Left renal pelvis (tissue), 4 donors: ENCODE data around the gene FPR1. TPM values are rescaled to one million over a fixed set of nuclear protein-coding genes. Genes with fewer than 3 reads are reported as not detected.

Experiments
- DNase-seq, 4 donors: peaks; one replicate each; pipeline ENCODE4 v3.0.0-alpha.2; 2013; ENCODE audit warnings: low read depth in 4 of 4, low spot score in 3 of 4
- polyA plus RNA-seq, 4 donors: library from polyadenylated mRNA; unstranded; fragments of 120-200 nt; gene quantifications; one replicate each; pipeline ENCODE4 v1.2.1, GENCODE V29; 2013; ENCODE audit not compliant: insufficient read length in 4 of 4

The FPR1 gene
- 1 to 10 TPM in 3 of 4 donors, under 1 TPM in 1; 0.80 to 5.2 (median 2.4) TPM for polyA plus RNA-seq

- DNase-seq, result no peak
Measured at GRCh38 chr19:51751655-51752054, at the start of gene FPR1. TSS of gene FPR1 (minus strand) at chr19:51751878. CDS start at chr19:51746994, 4,884 bp downstream.

- DNase-seq, result no peak
Measured at GRCh38 chr19:51800473-51801244, 49.0 kb upstream of the FPR1 start.

- no peak for DNase-seq
Measured at GRCh38 chr19:51799774-51800472, 48.2 kb upstream of the FPR1 start.

- DNase-seq, result no peak
Measured at GRCh38 chr19:51799034-51799773, 47.5 kb upstream of the FPR1 start.

- no peak for DNase-seq
Measured at GRCh38 chr19:51798062-51798461, 46.4 kb upstream of the FPR1 start.

- no peak for DNase-seq
Measured at GRCh38 chr19:51797480-51797879, 45.8 kb upstream of the FPR1 start.

- DNase-seq, result no peak
Measured at GRCh38 chr19:51796195-51796679, 44.6 kb upstream of the FPR1 start.

GRCh38 chr19:51794885-51795490 lies 43.3 kb upstream of the FPR1 start, which contains the start of gene FPR3:
TSS of gene FPR3 (plus strand) at chr19:51795157. CDS start at chr19:51823749, 28,592 bp downstream.
- DNase-seq, result no peak

GRCh38 chr19:51793994-51794393 lies 42.3 kb upstream of the FPR1 start:
- no peak for DNase-seq

- DNase-seq, result no peak
Measured at GRCh38 chr19:51792932-51793331, 41.3 kb upstream of the FPR1 start.

- no peak for DNase-seq
Measured at GRCh38 chr19:51789061-51789795, 37.5 kb upstream of the FPR1 start.

- no peak for DNase-seq
Measured at GRCh38 chr19:51788029-51788428, 36.4 kb upstream of the FPR1 start.

GRCh38 chr19:51786646-51787494 lies 35.2 kb upstream of the FPR1 start:
- DNase-seq, result no peak

- DNase-seq, result no peak
Measured at GRCh38 chr19:51784922-51785690, 33.4 kb upstream of the FPR1 start.

GRCh38 chr19:51784109-51784785 lies 32.6 kb upstream of the FPR1 start:
- no peak for DNase-seq

GRCh38 chr19:51783372-51783771 lies 31.7 kb upstream of the FPR1 start:
- DNase-seq, result no peak

GRCh38 chr19:51781999-51782398 lies 30.3 kb upstream of the FPR1 start:
- no peak for DNase-seq

GRCh38 chr19:51780270-51780669 lies 28.6 kb upstream of the FPR1 start:
- DNase-seq, result no peak
